ENCODE results near the gene PPFIBP2.

The PPFIBP2 gene

GRCh38 chr11:7614656-7615055 is 100.9 kb downstream of the PPFIBP2 start:
- H3K4me3 ChIP-seq (ENCODE audit: low read depth, low read length), result no peak overlapping the region
- TF ChIP-seq CTCF (IDR thresholded peaks at IDR 0.05; ENCODE audit: low read depth, low read length), result no peak

- no peak for TF ChIP-seq CTCF (IDR thresholded peaks at IDR 0.05; ENCODE audit: low read depth, low read length)
- H3K4me3 ChIP-seq (ENCODE audit: low read depth, low read length), result no peak overlapping the region
These were observed 103.2 kb downstream of the PPFIBP2 start for GRCh38 chr11:7617032-7617431.

- no peak for TF ChIP-seq CTCF (IDR thresholded peaks at IDR 0.05; ENCODE audit: low read depth, low read length)
- H3K4me3 ChIP-seq (ENCODE audit: low read depth, low read length), result no peak overlapping the region
These were observed 105.5 kb downstream of the PPFIBP2 start for GRCh38 chr11:7619322-7619721.

- H3K4me3 ChIP-seq (ENCODE audit: low read depth, low read length), result no peak overlapping the region
- no peak for TF ChIP-seq CTCF (IDR thresholded peaks at IDR 0.05; ENCODE audit: low read depth, low read length)
These were observed 107.3 kb downstream of the PPFIBP2 start for GRCh38 chr11:7621090-7621489.

GRCh38 chr11:7621554-7621953 is 107.8 kb downstream of the PPFIBP2 start:
- no peak overlapping the region for H3K4me3 ChIP-seq (ENCODE audit: low read depth, low read length)

DNA sequence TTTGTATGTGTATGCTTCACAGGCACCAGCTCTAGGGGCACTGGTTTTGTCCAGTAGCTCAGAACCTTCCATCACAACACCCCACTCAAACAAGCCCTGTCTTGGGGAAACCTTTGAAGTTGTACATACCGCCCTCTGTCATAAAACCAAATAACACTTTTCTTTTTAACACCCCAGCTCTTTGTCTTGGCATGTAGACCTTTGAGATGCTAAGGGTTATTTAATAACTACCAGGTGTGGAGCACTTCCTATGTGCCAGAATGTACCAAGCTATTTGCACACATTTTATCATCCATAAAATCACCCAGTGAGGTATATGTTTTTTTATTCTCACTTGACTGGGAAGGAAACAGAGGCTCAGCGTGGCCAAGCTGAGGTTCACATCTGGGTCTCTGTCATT is 108.9 kb downstream of the PPFIBP2 start:
- H3K4me3 ChIP-seq (ENCODE audit: low read depth, low read length), result no peak overlapping the region
- TF ChIP-seq CTCF (IDR thresholded peaks at IDR 0.05; ENCODE audit: low read depth, low read length), result no peak

More at GRCh38 chr11:7621554-7621953, 107.8 kb downstream of the PPFIBP2 start:
- no peak for TF ChIP-seq CTCF (IDR thresholded peaks at IDR 0.05; ENCODE audit: low read depth, low read length)

DNA sequence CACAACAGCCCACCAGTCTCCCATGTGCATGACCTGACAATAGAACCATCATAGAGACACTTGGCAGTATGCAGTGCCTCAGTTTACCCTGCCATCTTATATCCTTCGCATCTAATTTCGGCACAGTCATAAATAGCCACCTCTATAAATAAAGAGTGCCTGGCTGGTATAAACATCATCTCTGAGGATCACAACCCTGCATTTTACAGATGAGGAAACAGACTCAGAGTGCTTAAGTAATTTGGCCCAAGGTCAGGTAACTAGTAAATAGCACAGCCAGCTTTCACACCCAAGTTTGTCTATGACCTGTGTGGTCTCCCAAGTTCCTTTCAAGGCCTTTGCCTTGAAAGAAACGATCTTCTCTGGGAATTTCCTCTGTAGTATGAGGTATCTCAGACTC is 114.9 kb downstream of the PPFIBP2 start:
- no peak for TF ChIP-seq CTCF (IDR thresholded peaks at IDR 0.05; ENCODE audit: low read depth, low read length)
- no peak overlapping the region for H3K4me3 ChIP-seq (ENCODE audit: low read depth, low read length)

Measured in WI38 (cell line).